GM12892 (cell line): ENCODE data around the gene IL3.

Source experiments
- POLR2A ChIP-seq: IDR thresholded peaks from 2 replicates; pipeline ENCODE4 v1.6.1; 2011; ENCODE audit warnings: low read depth, low read length, control low read depth
- POLR2AphosphoS5 ChIP-seq: IDR thresholded peaks from 2 replicates; pipeline ENCODE4 v1.6.1; 2011; ENCODE audit warnings: low read depth, low read length, control low read depth
- TAF1 ChIP-seq: IDR thresholded peaks from 2 replicates; pipeline ENCODE4 v1.6.1; 2011; ENCODE audit warnings: low read depth, mild to moderate bottlenecking, control low read depth, low read length, borderline replicate concordance

- TF ChIP-seq POLR2AphosphoS5: no peak
- no peak for TF ChIP-seq POLR2A
- no peak for TF ChIP-seq TAF1
These were observed 12.1 kb downstream of the IL3 start for GRCh38 chr5:132072528-132072927.
